Activated naive CD4-positive, alpha-beta T cell treated with anti-CD3 and anti-CD28 coated beads for 36 hours (primary cell): ENCODE data around the gene RELN. TPM values are rescaled to one million over a fixed set of nuclear protein-coding genes. Genes with fewer than 3 reads are reported as not detected.

ENCODE experiments used
- CTCF ChIA-PET: fragments of 350-600 bp; sonication (Branson Sonifier 250); formaldehyde crosslinking; loops from one replicate; lab custom pipeline; 2021; ENCODE audit warnings: antibody characterized with exemption; lab: Charles Lee
- DNase-seq: peaks from one replicate; pipeline ENCODE4 v3.0.0-alpha.2; 2020
- H3K27ac Mint-ChIP-seq: one replicate; pipeline ENCODE4 v1.8.0; 2021; ENCODE audit warnings: mild to moderate bottlenecking, mixed read lengths
- H3K27me3 Mint-ChIP-seq: one replicate; pipeline ENCODE4 v1.8.0; 2021; ENCODE audit warnings: low read depth, mixed read lengths
- H3K36me3 Mint-ChIP-seq: one replicate; pipeline ENCODE4 v1.8.0; 2021; ENCODE audit warnings: low read depth, mixed read lengths
- H3K4me1 Mint-ChIP-seq: one replicate; pipeline ENCODE4 v1.8.0; 2021; ENCODE audit warnings: low read depth, mixed read lengths
- H3K4me3 Mint-ChIP-seq: one replicate; pipeline ENCODE4 v1.8.0; 2021; ENCODE audit warnings: mild to moderate bottlenecking, moderate library complexity, mixed read lengths
- H3K9me3 Mint-ChIP-seq: one replicate; pipeline ENCODE4 v1.8.0; 2021; ENCODE audit warnings: mixed read lengths
- intact Hi-C: fragments of 100-400 bp; cut with micrococcal nuclease; formaldehyde crosslinking; loops from one replicate; pipeline ENCODE4 v1.15.1; 2023
- total RNA-seq, 2 experiments: library from RNA; stranded (reverse); gene quantifications; one replicate each; pipeline ENCODE4 v1.2.3, GENCODE V29; 2021

Gene RELN
- total RNA-seq, 2 experiments from 2014 or later = not detected

DNA sequence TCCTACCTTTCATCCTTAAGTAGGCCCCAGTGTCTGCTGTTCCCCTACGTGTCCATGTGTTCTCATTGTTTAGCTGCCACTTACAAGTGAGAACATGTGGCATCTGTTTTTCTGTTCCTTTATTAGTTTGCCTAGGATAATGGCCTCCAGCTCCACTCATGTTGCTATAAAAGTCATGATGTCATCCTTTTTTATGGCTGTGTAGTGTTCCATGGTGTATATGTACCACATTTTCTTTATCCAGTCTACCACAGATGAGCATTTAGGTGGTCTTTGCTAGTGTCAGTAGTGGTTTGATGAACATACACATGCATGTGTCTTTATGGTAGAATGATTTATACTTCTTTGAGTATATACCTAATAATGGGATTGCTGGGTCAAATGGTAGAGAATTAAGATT is 397.3 kb downstream of the RELN start:
- H3K27ac Mint-ChIP-seq = no peak overlapping the region
- intact Hi-C loops = no loop called here
- DNase-seq = no peak
- H3K4me3 Mint-ChIP-seq = no peak overlapping the region
- no peaks in the 10 kb centered on the region for H3K36me3 Mint-ChIP-seq
- peaks cover 3% of the 10 kb centered on the region for H3K27me3 Mint-ChIP-seq
- CTCF ChIA-PET = no interaction called here
- H3K4me1 Mint-ChIP-seq = no peaks in the 10 kb centered on the region
- no peaks in the 10 kb centered on the region for H3K9me3 Mint-ChIP-seq

DNA sequence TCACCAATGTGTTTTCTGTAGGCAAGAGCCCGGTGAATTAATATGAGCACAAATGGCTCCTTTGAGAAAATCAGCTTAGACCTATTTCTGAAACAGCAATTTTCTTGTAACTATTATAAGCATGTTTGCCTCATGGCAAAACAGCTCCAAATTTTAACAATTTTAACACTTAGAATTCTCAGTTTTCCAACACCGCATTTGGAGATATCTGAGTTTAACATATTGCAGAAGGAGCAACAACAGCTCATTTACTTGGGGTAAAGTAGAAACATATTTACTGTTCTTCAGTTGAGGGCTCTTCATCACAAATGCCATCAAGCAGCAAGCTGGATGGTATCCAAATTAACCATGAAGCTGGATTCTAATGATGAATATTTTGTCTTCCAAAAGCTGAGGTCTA is 409.4 kb downstream of the RELN start:
- CTCF ChIA-PET = no interaction called here
- no peak for DNase-seq
- Mint-ChIP-seq H3K27me3 (peaks cover 7% of the 10 kb centered on the region), H3K4me1 (no peaks in the 10 kb centered on the region), H3K36me3 (no peaks in the 10 kb centered on the region), H3K4me3 (no peak overlapping the region), H3K27ac (no peak overlapping the region), H3K9me3 (no peaks in the 10 kb centered on the region)
- intact Hi-C loops = no loop called here

DNA sequence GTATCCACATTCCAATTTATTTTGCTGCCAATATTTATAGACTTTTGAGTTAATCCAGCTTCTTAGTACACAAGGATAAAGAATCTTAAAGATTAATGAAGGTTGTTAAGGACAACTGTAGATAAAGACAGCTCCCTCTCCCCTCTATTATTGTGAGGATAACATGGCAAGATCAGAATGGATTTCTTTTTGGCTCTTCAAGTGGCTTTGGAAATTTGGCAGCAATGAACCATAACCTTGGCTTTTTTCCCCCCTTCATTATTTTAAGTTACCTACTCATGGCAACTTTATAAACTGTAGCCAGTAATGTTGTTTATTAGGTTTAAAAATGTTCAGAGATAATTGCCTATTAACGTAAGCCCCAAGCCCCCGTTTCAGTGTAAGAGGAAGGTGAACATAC is 412.4 kb downstream of the RELN start:
- H3K9me3 Mint-ChIP-seq = no peaks in the 10 kb centered on the region
- no peak for DNase-seq
- H3K36me3 Mint-ChIP-seq = no peaks in the 10 kb centered on the region
- H3K27me3 Mint-ChIP-seq = peaks cover 7% of the 10 kb centered on the region
- intact Hi-C loops = no loop called here
- CTCF ChIA-PET = interaction anchor here (0.9 kb wide), 1 partner anchor 282 kb away, joined by 3 read pairs; no protein-coding TSS in a partner anchor
- no peaks in the 10 kb centered on the region for H3K4me1 Mint-ChIP-seq
- no peak overlapping the region for H3K4me3 Mint-ChIP-seq
- H3K27ac Mint-ChIP-seq = no peak overlapping the region

- Mint-ChIP-seq H3K4me3 (no peak overlapping the region), H3K36me3 (no peaks in the 10 kb centered on the region), H3K4me1 (no peaks in the 10 kb centered on the region), H3K27me3 (peaks cover 5% of the 10 kb centered on the region), H3K27ac (no peak overlapping the region), H3K9me3 (no peaks in the 10 kb centered on the region)
- intact Hi-C loops = no loop called here
- no peak for DNase-seq
- CTCF ChIA-PET = interaction anchor here (0.9 kb wide), 1 partner anchor 282 kb away, joined by 3 read pairs; no protein-coding TSS in a partner anchor
These were observed 412.8 kb downstream of the RELN start for GRCh38 chr7:103576641-103577040.

- H3K4me3 Mint-ChIP-seq = no peak overlapping the region
- H3K27ac Mint-ChIP-seq = no peak overlapping the region
- H3K36me3 Mint-ChIP-seq = no peaks in the 10 kb centered on the region
- H3K27me3 Mint-ChIP-seq = peaks cover 3% of the 10 kb centered on the region
- CTCF ChIA-PET = interaction anchor here (0.6 to 1.8 kb wide), 5 partner anchors 11 to 1270 kb away, joined by 3 to 5 read pairs (median 3); no protein-coding TSS in a partner anchor
- H3K9me3 Mint-ChIP-seq = no peaks in the 10 kb centered on the region
- no peaks in the 10 kb centered on the region for H3K4me1 Mint-ChIP-seq
- intact Hi-C loops = loop anchor here (5.0 kb wide), 2 partner anchors 292 to 1343 kb away; no protein-coding TSS in a partner anchor
- DNase-seq = no peak
These were observed 414.9 kb downstream of the RELN start for GRCh38 chr7:103574576-103574975.

- no peaks in the 10 kb centered on the region for H3K4me1 Mint-ChIP-seq
- no peak overlapping the region for H3K4me3 Mint-ChIP-seq
- H3K27ac Mint-ChIP-seq = no peak overlapping the region
- no peaks in the 10 kb centered on the region for H3K36me3 Mint-ChIP-seq
- peaks cover 2% of the 10 kb centered on the region for H3K27me3 Mint-ChIP-seq
- CTCF ChIA-PET = interaction anchor here (0.8 to 1.8 kb wide), 7 partner anchors 10 to 697 kb away, joined by 3 to 5 read pairs (median 3); no protein-coding TSS in a partner anchor
- no peaks in the 10 kb centered on the region for H3K9me3 Mint-ChIP-seq
- intact Hi-C loops = loop anchor here (1.0 to 5.0 kb wide), 7 partner anchors 127 to 1344 kb away; partner anchors contain the start of gene SLC26A5
- DNase-seq = no peak
These were observed 415.9 kb downstream of the RELN start for GRCh38 chr7:103573479-103574058.

- Mint-ChIP-seq H3K36me3 (no peaks in the 10 kb centered on the region), H3K4me1 (no peaks in the 10 kb centered on the region), H3K4me3 (no peak overlapping the region), H3K27me3 (peaks cover under 1% of the 10 kb centered on the region), H3K27ac (no peak overlapping the region), H3K9me3 (no peaks in the 10 kb centered on the region)
- CTCF ChIA-PET = no interaction called here
- DNase-seq = no peak
- intact Hi-C loops = loop anchor here (5.0 kb wide), 2 partner anchors 289 to 1346 kb away; no protein-coding TSS in a partner anchor
These were observed 417.9 kb downstream of the RELN start for GRCh38 chr7:103571586-103571985.

DNA sequence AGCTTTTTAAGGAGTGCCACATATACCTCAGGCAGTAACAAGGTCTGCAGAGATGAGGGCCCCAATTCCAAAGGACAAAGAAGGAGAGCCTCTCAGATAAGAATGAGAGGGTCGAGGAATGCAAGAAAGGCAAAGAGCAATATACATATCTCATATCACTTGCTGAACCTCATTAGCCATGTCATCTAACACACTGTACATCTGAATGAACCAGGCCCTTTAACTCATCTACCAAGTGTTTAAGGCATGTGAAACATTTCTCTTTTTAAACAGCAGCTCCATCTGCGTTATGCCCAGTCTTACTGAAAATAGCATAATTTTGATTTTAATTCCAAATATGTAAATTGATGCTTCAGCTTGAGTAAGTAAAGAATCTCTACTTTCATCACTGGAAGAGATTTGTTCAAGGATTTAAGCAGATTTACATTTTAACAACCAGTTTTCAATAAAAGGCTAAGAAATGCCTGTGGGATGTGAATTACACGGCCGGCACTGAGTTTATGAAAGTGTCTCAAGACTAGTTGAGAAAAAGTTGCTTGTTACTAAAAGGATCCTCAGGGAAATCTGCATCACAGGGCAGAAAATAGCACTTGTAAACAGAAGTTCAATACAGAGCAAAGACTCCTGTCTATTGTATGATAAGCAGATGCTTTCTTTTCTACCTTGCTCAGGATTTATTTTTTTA is 419.7 kb downstream of the RELN start:
- Mint-ChIP-seq H3K27ac (no peak overlapping the region), H3K36me3 (no peaks in the 10 kb centered on the region), H3K4me3 (no peak overlapping the region), H3K4me1 (no peaks in the 10 kb centered on the region), H3K27me3 (no peaks in the 10 kb centered on the region), H3K9me3 (no peaks in the 10 kb centered on the region)
- CTCF ChIA-PET = no interaction called here
- no peak for DNase-seq
- intact Hi-C loops = loop anchor here (5.0 kb wide), 2 partner anchors 287 to 1348 kb away; no protein-coding TSS in a partner anchor

DNA sequence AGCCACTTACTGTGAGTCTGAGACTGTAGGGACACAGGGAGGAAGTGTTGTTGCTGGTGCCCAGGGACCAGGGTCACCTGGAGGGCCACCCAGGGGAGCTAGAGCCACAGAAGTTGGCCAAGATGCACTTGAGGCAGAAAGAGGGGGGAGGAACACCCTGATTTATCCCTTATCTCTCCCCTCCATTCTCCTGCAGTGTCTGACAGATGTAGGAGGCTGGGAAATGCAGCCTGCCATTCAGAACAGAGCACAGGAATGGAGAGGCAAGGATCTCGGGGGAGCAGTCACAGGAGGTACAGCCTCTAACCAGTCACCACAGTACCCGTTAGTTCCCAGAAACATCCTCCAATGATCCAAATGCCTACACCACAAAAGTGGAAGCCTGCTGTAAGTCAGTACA is 425.0 kb downstream of the RELN start:
- CTCF ChIA-PET = interaction anchor here (1.4 kb wide), 1 partner anchor 10 kb away, joined by 5 read pairs; no protein-coding TSS in a partner anchor
- intact Hi-C loops = no loop called here
- no peaks in the 10 kb centered on the region for H3K36me3 Mint-ChIP-seq
- no peak overlapping the region for H3K27ac Mint-ChIP-seq
- DNase-seq = no peak
- H3K4me1 Mint-ChIP-seq = no peaks in the 10 kb centered on the region
- no peaks in the 10 kb centered on the region for H3K9me3 Mint-ChIP-seq
- peaks cover 7% of the 10 kb centered on the region for H3K27me3 Mint-ChIP-seq
- no peak overlapping the region for H3K4me3 Mint-ChIP-seq

GRCh38 chr7:103560136-103560535 is 429.3 kb downstream of the RELN start:
- peaks cover 11% of the 10 kb centered on the region for H3K27me3 Mint-ChIP-seq
- CTCF ChIA-PET = interaction anchor here (0.9 kb wide), 1 partner anchor 14 kb away, joined by 3 read pairs; no protein-coding TSS in a partner anchor

DNA sequence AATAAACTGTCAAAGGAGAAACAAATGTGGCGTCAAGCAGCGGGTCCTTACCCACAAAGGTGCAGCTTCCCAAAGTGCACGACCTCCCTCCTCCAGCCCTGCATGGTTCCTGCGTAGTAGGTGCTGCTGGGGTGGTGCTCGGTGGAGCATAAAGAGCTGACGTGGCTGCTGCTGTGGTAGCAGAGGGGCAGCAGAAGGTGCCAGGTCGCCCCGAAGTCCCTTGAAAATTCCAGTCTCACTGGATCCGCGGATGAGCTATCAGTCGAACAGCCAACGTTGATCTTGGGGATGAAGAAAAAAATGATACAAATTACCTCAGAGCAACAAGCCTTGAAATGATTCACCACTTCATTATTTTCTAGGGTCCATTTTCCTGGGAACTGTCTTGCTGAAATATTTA is 438.4 kb downstream of the RELN start:
- CTCF ChIA-PET = no interaction called here
- Mint-ChIP-seq H3K27me3 (peaks cover 2% of the 10 kb centered on the region), H3K9me3 (no peaks in the 10 kb centered on the region), H3K4me3 (no peak overlapping the region), H3K4me1 (no peaks in the 10 kb centered on the region), H3K36me3 (no peaks in the 10 kb centered on the region), H3K27ac (no peak overlapping the region)
- no peak for DNase-seq
- intact Hi-C loops = no loop called here

More at GRCh38 chr7:103560136-103560535, 429.3 kb downstream of the RELN start:
- DNase-seq = no peak
- H3K9me3 Mint-ChIP-seq = no peaks in the 10 kb centered on the region
- no peaks in the 10 kb centered on the region for H3K4me1 Mint-ChIP-seq
- no peaks in the 10 kb centered on the region for H3K36me3 Mint-ChIP-seq
- intact Hi-C loops = no loop called here
- H3K4me3 Mint-ChIP-seq = no peak overlapping the region
- no peak overlapping the region for H3K27ac Mint-ChIP-seq

DNA sequence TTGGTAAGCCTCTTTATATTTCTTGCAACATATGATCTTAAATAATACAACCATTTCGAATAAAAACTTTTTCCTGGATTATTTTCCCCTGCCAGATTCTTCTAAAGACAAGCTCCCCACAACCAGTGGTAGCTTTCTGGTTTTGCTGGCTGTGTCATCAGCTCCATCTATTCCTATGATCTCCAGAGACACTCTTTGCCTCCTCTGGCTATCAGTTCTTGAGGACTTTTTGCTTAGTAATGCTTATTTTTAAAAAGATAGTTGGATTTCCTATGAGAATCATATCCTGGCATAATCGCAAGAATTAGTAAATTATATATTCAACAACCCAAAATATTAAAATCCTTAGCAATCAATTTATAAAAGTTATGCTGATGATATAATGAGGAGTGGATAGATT is 439.7 kb downstream of the RELN start:
- CTCF ChIA-PET = no interaction called here
- H3K27me3 Mint-ChIP-seq = peaks cover 2% of the 10 kb centered on the region
- H3K27ac Mint-ChIP-seq = no peak overlapping the region
- H3K36me3 Mint-ChIP-seq = no peaks in the 10 kb centered on the region
- no peak overlapping the region for H3K4me3 Mint-ChIP-seq
- H3K9me3 Mint-ChIP-seq = no peaks in the 10 kb centered on the region
- DNase-seq = no peak
- intact Hi-C loops = no loop called here
- no peaks in the 10 kb centered on the region for H3K4me1 Mint-ChIP-seq
